DMS79 (cell line): Measurements from ENCODE around the gene SUSD3.

Source experiments
- DNase-seq: peaks from one replicate; lab custom pipeline; 2025; lab: John Stamatoyannopoulos, UW

The SUSD3 gene

DNA sequence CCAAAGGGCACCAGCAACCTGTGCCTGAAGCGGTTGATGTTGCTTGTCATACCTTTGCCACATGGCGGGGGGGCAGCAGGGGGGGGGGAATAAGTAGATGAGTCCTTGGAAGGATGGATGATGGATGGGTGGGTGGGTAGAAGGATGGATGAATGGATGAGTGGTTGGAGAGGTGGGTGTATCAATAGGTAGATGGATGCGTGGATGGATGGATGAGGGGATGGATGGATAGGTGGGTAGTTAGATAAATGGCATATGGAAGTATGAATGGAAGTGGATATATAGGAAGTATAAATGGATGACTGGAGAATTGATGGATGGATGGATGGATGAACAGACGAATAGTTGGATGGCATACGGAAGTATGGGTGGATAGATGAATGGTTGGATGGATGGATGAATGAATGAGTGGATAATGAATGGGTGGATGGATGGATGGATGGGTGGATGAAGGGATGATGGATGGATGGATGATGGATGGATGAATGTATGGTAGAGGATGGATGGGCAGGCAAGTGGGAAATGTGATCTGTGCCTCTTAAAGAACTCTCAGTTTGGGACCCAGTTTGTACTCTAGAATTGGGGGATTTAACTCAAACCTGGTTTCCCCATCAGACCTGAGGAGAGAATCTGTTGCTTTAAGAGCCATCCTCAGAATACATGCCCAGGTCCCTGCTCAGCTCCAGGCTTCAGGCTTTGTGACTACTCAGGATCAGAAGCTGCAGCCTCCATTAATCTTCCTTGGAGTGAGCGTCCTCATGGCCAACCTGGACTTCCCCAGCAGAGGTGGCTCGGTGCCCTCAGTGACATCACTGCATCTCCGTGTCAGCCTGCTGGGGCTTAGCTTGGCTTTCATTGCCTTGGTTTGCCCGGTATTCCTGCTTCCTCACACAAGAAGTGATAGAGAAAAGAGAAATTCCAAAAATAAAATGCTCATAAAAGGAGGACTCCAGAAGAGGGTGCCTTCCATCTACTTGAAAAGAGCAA lies 27.6 kb upstream of the SUSD3 start:
- no peak for DNase-seq

DNA sequence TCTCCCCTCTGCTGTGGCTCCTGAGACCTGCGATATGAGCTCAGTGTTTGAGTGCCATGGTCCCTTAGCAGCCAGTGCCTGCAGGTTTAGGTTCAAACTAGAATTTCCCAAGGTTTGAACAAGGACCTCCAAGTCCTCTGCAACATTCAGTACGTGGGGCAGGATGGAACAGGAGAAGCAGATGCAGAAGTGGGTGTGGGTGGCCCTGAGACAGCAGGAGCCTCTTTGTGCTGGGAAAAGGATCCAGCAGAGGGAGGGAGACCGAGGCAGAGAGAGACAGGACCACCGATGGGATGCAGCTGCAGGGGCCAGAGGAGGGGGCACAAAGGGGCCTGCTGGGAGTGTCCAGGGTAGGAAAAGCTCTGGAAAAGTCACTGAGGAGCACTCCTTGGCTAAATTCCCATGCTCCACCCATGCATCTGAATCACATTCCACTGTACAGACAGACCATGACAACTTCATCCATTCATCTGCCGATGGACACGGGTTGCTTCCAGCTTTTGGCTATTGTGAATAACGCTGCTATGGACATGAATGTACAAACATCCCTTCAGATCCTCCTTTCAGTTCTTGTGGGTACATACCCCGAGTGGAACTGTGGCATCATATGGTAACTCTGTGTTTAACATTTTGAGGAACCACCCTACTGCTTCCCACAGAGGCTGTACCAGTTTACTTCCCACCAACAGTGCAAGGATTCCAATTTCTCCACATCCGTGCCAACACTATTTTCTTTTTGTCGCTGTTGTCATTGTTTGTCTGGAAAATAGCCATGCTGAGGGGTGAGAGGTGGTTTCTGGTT lies 26.7 kb upstream of the SUSD3 start:
- DNase-seq = no peak

DNA sequence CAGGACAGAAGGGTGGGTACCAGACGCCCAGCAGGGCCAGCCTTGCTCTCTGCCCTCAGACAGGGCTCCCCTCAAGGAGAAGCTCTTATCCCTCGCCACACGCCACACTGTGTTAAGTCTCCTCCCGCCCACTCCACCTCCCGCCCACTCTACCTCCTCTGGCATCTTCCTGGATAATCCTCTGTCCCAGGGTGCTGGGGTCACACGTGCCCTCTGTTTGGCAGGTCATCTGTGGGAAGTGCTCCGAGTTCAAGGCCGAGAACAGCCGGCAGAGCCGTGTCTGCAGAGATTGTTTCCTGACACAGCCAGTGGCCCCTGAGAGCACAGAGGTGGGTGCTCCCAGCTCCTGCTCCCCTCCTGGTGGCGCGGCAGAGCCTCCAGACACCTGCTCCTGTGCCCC lies 26.0 kb upstream of the SUSD3 start:
- DNase-seq = no peak

DNA sequence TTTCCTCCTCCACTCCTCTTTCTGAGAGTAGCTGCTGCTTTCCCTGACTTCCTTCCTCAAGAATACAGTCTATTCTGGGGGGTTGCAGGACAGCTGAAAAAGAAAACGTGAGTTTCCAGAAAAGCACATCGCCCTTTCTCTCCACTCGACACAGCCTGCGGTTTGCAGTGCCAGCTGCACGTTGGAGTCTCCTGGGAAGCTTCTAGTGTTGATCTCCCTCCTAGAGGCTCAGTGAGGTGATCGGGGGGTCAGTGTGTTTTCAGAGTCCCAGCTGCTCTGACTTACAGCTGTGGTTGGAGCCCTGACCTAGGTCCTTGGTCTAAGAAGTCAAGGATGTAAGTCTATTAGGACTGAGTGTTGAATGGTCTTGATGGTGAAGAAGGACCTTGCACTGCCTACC lies 25.0 kb upstream of the SUSD3 start:
- DNase-seq = peak; percentile 63

DNA sequence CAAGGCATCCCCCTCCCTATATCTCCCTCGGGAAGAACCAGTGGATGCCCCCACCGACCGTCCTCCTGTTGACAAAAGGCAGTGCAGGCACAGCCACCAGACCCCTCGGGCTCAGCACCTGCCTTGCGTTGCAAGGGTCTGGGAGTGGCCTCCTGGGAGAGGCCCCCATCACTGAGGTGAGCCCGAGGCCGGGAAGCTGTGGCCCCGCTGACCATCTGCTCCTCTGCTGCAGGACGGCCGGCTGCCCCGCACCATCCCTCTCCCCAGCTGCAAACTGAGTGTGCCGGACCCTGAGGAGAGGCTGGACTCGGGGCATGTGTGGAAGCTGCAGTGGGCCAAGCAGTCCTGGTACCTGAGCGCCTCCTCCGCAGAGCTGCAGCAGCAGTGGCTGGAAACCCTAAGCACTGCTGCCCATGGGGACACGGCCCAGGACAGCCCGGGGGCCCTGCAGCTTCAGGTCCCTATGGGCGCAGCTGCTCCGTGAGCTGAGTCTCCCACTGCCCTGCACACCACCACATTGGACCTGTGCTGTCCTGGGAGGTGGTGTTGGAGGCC lies 23.3 kb upstream of the SUSD3 start:
- DNase-seq = no peak

DNA sequence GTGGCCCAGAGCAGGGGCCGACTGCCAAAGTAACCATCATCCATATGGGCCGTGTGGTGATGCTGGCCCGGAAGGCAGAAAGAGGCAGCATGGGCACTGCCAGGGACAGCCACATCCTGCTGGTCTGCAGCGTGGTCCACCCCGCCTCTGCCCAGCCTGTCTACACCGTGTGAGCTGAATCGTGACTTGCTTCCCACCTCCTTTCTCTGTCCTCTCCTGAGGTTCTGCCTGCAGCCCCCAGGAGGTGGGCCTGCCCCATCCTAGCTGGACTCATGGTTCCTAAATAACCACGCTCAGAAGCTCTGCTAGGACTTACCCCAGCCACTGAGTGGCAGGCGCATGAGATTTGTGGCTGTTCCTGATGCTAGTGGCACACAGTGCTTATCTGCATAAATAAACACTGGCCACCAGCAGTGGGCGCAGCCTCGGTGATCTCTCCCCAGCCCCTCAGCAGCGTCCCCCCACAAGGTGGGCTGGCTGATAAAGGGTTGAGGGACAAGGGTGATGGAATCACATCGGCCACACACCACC lies 22.6 kb upstream of the SUSD3 start:
- DNase-seq = no peak

DNA sequence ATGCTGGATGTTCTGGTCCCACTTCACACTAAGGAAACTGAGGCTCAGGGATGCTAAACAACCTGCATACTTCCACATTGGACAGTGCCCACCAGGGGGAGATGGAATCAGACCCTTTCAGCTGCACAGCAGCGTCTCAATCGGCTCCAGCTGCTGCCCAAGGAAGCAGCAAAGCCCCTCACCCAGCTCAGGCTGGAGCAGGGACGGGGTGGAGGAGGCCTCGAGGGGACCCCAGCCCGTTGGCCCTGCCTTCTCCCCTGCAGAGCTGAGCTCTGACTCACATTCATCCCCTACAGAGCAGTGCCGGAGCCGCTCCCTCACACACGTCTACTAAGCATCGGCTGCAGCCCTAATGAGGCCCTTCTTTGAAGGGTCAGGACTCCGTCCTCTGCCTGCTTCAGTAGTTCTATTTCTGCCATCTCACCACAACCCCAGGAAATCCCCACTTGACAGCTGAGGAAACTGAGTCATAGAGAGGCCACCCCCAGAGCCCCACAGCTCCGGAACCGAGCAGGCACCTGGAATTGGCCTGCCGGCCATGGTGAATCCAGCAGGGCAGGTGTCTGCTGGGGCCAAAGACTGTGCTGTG lies 21.5 kb upstream of the SUSD3 start:
- no peak for DNase-seq

DNA sequence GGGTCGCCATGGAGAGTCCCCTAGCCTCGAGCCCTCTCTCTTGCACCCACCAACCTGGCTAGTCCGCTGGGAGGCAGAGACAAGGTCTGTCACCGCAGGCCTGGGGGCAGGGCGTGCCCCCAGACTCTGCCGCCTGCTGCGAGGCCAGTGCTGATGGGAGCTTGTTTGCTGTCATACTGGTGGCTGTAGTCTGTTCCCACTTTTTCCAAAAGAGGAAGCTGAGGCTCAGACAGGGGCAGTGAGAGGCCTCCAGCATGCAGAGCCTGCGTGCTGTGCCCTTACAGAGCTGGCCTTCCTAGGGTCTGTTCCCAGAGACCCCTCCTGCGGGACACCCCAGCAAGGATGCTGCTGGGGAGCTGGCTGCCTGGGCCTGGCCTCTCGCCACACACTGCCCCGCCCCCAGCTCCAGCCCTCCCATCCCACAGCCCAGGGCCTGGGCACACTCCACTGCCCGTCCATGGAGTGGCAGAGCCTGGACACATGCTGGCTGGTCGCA lies 21.0 kb upstream of the SUSD3 start:
- no peak for DNase-seq

DNA sequence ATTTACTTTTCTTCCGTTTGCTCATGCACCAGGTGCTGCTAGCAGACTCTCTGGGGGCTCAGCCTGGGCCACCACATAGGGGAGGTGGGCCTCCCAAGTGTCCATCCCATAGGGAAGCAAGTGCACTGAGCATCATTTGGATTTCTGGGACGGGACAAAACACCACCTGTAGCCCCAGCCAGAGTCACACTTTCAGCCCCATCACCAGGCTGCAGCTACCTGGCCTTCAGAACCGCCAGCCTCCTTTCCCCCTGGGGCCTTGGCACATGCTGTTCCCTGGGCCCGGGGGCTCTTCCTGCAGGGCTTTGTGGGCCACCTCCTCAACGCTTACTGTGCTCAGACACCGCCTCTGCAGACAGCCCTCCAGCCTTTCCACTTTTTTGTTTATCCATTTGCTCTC lies 19.6 kb upstream of the SUSD3 start:
- DNase-seq = no peak

DNA sequence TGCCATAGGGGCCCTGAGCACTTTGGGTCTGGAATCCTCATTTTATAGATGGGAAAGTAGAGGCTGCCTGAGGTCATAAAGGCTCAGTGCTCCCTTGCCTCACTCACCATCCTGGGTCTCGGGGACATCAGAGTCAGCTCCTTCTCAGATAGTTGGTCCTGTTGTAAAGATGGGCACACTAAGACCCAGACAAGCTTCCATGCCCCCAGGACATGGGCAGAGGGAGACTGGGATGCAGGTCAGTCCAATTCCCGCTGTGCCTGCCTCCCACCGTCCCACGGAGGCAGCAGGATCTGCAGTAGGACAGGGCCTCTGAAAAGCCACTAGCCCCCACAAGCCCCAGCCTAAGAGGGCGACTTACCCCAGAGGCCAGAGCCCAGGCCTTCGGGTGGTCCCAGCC lies 19.0 kb upstream of the SUSD3 start:
- no peak for DNase-seq

DNA sequence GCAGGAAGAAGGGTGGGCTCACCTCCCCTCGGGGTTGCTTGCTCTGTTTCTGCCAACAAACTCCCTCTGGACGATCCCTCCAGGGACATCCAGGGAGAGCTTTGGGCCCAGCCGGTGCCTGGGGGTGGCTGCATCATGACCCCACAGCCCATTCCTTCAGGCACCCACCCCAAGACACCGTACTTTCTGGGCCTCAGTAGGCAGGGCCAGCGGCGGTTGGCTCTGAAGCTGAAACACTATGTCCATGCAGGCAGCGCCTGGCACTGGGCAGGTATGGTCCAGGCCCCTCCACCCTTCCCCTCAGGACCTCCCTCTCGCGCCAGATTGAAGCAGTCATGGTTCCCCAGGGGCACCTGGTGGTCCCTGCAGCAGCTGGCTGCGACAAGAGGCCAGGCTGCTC lies 18.5 kb upstream of the SUSD3 start:
- DNase-seq = no peak

DNA sequence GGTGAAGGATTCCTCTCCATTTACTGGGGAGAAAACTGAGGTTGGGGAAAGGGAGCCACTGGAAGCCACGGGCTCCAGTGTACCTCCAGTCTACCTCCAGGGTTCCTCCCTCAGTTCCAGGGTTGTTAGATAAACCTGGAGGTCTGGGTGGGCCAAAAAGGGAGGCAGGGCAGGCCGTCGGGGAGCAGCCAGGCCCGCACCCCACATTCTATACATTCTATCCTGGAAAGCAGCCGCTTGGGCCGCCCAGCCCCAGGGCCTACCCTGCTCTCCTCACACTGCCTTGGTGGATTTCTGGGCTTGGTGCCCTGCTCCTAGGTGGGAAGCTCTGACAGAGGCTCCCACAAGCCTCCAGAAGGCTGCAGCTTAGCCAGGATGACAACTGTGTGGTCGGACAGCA lies 18.1 kb upstream of the SUSD3 start:
- DNase-seq = no peak

DNA sequence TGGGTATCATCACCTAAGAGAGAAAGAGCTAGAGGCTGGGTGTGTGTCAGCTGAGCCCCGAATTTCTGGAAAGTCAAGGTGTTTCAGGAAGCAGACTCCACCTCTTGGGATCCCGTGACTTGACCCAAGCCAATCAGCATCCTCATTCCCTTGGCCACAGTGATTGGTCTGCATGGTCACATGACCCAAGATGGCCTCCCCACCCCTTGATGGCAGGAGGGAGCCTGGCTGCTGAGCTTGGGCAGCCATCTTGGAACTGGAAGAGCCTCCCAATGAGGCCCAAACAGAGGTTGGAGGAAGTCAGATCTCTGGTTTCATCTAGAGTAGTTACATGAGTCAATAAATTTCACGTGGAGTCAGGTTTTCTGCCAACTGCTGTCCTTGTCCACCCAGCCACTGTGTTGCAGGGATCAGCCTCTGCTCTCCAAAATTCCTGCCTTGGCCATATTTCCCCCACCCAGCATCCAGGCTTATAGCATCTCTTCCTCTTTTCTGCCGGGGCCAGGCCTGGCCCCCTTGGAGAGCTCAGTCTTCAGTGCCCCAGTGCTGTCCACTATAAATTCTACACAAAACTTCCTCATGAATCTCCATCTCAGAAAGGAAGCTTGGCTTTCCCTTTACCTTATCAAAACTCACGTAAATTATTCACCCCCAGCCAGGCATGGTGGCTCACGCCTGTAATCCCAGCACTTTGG lies 17.2 kb upstream of the SUSD3 start:
- DNase-seq = no peak

DNA sequence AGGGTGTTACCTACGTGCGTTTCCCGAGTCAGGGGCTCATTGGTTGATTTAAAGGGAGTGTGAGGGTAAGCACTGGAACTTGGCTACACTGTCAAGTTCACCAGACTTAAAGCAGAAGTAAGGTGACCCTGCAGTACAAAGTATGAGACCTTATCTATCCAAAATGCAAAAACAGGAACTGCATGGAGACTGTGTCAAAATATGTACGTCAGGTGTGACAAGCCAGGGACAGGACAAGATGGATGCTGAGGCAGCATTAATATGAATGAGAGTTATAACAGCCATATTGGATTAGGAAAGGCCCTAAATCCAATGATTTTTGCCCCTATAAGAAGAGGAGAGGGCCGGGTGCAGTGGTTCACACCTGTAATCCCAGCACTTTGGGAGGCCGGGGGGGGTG lies 15.4 kb upstream of the SUSD3 start:
- DNase-seq = no peak

DNA sequence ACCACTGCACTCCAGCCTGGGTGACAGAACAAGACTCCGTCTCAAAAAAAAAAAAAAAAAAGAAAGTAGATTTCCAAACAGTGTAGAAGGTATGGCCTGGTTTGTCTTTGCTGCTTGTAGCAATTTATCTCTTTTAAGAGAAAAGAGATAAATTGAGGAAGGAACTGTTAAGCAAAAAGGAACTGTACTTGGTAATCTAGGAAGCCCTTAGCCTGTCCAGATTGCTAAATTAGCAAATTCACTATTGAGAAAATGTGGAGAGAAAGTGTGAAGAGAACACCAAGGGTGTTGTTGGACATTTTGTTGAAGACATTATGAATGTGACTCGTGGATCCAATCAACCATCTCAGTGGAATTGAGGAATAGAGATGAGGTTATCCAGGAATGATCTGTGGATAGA lies 13.0 kb upstream of the SUSD3 start:
- DNase-seq = no peak

DNA sequence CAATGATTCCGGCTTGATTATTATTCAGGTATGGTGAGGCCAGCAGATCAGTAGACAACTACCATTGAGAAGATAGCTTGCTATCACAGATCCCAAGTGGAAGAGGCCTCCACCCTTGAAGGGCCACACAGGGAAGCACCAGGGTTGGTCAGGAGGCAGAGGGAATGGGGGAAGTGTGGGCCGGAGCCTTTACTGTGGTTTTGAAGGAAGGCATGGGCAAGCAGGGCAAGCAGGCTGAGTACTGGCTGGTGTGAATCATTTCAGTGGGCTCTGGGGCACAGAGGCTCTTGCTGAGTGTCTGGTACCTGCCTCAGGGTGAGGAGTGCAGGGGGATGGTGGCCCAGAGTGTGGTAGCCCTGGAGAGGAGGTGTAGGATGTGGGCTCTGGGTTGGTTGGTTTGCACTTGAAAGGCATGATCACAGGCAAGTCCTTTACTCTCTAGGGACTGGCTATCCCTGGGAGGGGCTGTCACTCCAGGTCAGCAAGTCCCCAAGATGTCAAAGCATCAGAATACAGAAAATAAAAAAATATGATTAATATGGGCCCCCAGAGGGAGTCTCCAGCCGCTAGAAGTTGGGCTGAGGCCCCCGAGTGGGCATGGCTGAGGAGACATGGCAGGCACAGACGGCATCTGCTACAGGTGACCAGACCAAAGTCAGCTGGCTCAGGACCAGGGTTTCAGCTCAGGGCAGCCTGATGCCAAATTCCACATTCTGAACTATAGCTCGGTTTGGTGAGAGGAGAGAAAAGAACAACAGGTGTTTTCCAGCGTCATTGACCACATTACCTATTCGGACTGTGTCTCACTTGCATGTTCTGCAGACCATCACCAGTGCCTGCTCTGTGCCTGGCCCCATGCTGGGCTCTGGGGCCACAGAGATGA lies 9.7 kb upstream of the SUSD3 start:
- no peak for DNase-seq

DNA sequence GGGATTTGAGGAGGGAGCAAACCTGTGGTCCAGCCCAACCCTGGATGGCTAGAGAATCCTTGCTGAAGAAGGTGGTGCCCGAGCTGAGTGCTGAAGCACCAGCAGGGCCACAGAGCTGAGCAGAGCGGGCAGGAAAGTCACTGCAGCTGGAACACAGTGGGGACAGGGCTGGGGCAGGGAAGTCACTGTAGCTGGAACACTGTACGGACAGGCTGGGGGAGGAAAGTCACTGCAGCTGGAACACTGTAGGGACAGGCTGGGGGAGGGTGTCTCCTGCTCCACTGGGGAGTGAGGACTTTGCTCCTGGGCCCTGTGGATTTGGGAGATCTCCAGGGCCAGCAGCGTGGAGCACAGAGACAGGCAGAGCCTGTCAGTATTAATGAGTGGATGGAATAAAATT lies 9.0 kb upstream of the SUSD3 start:
- DNase-seq = no peak

DNA sequence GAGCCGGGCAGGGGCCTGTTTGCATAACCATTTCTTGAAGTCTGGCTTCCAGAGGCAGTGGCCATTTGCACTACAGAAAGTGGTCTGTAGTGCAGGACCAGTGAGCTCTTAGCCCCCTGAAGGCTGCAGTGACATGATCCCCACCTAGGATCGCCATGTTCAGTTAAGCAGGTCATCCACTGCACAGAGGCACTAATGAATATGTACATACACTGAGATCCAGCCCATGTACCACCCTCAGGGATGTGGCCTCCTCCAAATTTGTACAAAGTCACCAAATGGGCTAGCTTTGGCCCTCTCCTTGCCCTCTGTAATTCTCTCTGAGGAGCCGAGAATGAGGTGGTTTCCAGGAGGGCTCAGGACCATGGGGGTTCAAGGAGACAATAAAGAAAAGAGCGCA lies 8.3 kb upstream of the SUSD3 start:
- no peak for DNase-seq

DNA sequence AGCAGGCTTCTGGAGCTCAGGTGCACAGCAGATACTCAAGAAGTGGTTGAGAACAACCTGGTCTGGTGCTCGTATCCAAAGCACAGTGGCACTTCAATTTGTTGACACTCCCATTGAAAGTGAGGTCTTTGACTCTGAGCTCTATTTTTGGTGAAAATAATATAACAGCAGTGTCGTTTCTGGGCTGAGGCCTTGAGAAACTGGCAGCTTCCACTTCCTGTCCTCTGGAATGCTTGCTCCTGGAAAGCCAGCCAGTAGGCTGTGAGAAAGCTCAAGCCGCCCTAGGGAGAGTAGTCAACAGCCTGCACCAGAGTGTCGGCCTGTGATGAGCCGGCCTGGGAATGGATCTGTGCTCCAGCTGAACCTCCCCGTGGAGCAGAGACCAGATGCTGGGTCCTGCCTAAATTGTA lies 6.8 kb upstream of the SUSD3 start:
- no peak for DNase-seq

DNA sequence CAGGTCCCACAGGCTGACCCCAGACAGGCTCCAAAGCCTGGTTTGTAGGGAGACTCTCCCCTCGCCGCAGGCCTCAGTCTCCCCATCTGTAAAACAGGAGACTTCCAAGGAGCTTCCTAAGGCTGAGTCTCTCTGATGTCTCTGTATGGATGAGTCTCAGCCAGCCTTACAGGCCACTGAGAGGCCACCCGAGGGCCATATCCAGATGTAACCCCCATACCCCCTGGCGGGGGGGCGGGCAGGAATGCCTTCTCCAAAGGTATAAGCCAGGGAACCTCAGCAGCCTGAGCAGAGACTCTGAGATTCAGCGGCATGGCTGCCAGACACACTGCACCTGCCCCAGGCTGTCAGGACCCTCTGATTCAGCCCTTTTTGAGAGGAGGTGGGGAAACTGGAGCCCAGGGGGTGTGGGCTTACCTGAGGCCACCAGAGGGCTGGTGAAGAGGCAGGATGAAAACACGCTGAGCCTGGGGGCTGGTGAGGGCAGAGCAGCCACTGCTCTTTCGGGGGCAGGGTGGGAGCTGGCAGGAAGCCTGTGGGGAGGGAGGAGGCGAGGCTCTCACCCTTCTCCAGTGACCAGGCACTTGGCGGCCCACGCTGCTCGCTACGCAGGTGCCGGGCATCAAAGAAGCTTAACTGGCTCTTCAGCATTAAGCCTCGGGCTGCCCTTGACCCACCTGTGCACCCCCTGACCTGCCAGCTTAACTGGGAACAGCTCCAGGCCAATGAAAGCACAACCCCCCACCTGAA lies 5.5 kb upstream of the SUSD3 start:
- peak; percentile 21 for DNase-seq
